SHP77 (cell line): ENCODE data around the gene TMEM164.

Experiments used
- DNase-seq, 2 experiments: peaks; one replicate each; lab custom pipeline; 2025; lab: John Stamatoyannopoulos, UW

TMEM164 gene

GRCh38 chrX:110037178-110037577 is 34.3 kb downstream of the TMEM164 start:
- DNase-seq: no peak

GRCh38 chrX:110038900-110039299 is 36.0 kb downstream of the TMEM164 start:
- DNase-seq: no peak

- DNase-seq: no peak
These were observed 39.1 kb downstream of the TMEM164 start for GRCh38 chrX:110041980-110042379.

DNA sequence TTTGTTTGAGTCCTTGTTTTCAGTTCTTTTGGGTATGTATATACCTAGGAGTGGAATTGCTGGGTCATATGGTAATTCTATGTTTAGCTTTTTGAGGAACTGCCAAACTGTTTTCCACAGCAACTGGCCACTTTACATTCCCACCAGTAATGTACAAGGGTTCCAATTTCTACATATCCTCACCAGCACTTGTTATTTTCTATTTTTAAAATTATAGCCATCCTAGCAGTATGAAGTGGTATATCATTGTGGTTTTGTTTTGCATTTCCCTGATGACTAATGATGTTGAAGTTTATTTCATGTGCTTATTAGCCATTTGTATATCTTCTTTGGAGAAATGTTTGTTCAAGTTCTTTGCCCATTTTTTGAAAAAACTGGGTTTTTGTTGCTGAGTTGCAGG is 39.6 kb downstream of the TMEM164 start:
- no peak for DNase-seq

DNA sequence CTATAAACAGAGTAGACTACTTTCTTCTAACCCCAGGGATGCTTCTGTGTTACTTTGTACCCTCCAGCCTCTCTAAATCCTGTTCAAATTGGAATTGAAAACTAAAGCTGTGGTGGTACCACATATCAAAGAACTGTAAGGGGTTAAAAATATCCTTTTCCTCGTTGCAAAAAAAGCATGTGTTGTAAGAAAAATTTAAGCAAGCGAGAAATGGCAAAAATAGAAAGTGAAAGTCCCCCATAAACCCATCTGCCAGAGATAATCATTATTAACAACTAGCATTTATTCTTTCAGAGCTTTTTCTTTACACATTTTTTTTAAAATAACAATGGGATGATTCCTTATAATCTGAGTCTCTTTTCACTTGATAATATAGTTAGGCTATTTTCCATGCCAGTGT is 40.6 kb downstream of the TMEM164 start:
- DNase-seq: no peak

DNA sequence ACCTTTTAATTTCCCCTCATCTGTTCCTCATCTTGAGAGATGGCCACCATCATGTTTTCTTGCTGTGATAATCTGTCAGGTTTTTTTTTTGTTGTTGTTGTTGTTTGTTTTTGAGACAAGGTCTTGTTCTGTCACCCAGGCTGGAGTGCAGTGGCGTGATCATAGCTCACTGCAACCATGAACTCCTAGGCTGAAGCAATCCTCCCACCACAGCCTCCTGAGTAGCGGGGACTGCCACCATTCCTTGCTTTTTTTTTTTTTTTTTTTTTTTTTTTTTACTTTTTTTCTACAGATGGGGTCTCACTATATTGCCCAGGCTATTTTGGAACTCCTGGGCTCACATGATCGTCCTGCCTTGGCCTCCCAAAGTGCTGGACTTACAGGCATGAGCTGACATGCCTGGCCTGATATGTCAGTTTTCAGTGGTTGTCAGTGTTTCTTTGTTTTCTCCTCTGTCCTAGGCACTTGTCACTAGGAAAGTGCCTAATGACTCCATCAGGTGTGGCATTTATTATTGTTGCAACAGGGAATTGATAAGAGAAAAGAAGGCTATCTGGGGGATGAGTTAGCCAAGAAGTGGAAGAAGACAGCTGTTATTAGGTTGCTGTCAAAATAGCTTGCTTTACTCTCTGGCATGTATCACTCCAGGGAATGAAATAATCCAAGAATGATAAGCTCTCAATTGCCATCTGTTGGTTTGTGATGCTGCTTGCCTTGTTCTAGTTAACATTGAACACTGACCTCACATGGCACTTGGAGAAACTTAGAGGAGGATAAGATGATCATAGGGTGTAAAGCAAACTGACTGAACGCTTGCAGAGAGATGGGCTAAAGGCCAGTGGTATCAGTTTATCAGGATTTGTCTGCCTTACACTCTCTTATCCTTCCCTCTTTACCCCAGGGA is 41.7 kb downstream of the TMEM164 start:
- no peak for DNase-seq

GRCh38 chrX:110045421-110045820 is 42.5 kb downstream of the TMEM164 start:
- no peak for DNase-seq

- no peak for DNase-seq
These were observed 43.1 kb downstream of the TMEM164 start for GRCh38 chrX:110046001-110046400.

- no peak for DNase-seq
These were observed 44.1 kb downstream of the TMEM164 start for GRCh38 chrX:110046971-110047370.

DNA sequence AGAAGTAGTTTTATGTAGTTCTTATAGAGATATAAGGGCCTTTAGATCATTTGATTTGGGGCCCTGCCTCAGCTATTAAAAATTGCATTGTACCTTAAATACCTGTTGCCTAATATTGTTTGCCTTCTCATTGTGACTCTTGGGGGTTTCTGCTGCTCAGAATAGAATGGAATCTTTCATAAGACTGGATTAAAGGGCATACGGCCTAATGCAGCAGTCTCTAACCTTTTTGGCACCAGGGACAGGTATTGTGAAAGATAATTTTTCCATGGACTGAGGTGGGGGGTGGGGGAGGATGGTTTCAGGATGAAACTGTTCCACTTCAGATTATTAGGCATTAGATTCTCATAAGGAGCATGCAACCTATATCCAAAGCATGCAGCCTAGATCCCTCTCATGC is 46.2 kb downstream of the TMEM164 start:
- DNase-seq: no peak

DNA sequence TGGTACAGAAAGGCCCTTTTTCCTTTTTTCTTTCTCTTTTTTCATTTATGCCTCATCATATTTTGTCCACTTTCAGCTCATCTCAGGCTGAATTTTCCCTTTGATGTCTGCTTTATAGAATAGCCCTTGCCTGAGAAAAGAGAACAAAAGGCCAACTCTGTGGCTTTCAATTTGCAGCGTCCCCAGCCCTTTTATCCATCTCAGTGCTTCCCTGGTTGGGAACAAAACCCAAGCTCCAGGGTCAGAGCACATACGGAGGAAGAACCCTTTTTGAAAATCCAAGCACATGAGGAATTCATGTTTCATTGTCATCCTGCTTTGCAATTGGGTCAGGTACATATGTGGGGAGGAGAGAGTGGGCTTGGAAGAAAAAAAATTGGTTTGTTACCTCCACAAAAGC is 47.5 kb downstream of the TMEM164 start:
- DNase-seq: no peak

DNA sequence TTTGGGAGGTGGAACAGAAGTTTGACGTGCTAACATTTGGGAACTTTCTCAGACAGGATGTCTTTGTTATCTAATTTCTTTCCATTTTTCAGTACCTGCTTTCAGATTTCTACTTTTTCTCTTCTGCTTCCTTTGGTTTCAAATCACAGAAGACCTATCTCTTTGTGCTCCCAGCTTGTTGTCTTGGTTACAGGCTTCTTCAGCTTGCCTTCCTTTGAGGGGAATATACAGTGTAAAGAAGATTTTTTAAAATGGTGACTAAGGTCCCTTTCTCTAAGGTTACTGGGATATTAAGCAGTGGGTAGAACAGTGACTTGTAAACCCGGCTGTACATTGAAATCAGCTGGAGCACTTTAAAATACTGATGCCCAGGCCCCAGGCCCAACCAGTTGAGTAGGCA is 48.0 kb downstream of the TMEM164 start:
- no peak for DNase-seq

DNA sequence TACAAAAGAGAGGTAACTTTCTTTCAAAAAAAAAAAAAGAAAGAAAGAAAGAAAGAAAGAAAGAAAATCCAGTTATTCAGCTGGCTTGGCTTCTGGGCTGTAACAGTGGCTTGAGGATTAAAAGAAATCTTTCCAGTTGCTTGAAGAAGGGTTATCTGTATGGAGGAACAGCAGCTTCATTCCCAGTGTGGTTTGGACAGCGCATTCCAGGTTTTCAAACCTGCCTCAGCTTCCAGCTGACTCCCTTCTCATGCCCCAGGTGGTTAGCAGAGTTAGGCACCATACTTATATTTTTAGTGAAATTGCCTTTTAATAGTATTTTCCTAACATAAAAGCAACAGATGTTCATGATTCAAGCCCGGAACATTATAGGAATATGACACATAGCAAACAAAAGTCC is 48.6 kb downstream of the TMEM164 start:
- no peak for DNase-seq

- no peak for DNase-seq
These were observed 49.4 kb downstream of the TMEM164 start for GRCh38 chrX:110052303-110052702.

DNA sequence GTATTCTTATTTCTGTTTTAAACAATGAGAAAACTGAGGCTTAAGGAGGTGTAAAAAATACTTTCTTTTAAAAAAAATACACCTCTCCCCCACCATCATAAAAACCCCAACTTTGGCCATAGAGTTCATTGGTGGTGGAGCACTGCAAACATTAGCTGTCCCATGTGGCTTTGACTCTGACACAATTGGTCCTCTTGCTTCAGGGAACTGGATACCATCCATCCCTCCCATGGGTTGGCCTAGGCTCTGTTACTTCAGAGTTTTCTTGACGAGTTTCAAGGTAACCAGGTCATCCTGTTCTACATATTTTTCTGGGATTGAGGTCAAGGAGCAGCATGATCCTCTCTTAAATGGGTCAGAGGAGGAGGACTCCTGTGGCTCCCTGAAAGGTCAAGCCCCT is 50.5 kb downstream of the TMEM164 start:
- no peak for DNase-seq

GRCh38 chrX:110055616-110056015 is 52.7 kb downstream of the TMEM164 start:
- DNase-seq: no peak

- DNase-seq: no peak
These were observed 53.5 kb downstream of the TMEM164 start for GRCh38 chrX:110056419-110056818.

DNA sequence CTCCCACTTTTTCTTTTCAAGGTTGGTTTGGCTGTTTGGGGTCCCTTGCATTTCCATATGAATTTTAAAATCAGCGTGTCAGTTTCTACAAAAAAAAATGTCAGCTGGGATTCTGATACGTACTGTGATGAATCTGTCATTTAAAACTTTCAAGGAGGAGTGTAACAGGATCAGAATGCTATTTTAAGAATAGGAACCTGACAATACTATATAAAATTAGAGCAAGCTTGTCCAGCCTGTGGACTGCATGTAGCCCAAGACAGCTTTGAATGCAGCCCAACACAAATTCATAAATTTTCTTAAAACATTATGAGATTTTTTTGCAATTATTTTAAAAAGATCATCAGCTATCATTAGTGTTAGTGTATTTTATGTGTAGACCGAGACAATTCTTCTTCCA is 56.5 kb downstream of the TMEM164 start:
- no peak for DNase-seq

GRCh38 chrX:110060317-110060716 is 57.4 kb downstream of the TMEM164 start:
- no peak for DNase-seq

DNA sequence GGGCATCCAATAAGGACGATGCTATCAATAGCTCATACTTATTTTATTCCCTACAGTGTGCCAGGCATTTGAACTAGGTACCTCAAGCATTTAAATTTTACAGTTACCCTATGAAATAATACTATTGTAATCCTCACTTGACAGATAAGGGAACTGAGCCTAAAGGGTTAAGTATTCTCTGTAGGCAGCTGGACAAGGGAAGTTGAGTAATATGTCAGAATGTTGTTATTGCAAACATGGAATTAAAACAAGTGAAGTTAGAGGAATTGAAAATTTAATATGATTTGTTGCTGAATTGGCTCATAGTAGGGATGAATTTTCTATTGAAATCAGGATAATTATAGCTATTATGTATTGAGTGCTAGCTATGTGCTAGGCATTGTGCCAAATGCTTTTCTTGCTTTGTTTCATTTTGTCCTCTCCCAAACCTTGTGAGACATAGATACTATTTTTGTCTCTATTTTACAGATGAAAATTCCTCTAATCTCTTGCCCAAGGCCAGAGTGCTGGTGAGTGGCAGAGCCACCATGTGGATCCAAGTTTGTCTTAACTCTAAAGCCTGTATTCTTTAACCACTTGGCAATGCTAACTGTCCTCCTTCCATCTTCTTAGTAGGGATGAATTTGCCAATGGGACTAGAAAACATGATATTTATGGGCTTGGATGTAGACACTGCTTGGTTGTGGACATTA is 58.1 kb downstream of the TMEM164 start:
- DNase-seq: no peak

DNA sequence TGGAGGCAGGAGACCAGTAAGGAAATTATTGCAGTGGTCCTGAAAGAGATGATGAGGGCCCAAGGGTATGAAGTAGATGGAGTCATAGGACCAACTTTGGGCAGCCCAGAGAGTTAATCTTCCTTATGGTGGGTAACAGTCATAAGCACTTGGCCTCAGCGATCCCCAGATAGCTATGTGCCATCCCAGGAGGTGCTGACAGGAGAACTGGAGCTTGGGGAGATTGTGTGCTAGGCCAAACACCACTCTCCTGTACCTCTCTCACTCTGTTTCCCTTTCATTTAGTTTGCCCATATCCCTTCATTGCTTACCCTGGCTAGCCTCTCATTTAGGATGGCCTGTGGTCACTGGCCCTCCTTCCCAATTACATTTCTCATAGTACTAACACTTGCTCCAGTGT is 60.0 kb downstream of the TMEM164 start:
- no peak for DNase-seq

DNA sequence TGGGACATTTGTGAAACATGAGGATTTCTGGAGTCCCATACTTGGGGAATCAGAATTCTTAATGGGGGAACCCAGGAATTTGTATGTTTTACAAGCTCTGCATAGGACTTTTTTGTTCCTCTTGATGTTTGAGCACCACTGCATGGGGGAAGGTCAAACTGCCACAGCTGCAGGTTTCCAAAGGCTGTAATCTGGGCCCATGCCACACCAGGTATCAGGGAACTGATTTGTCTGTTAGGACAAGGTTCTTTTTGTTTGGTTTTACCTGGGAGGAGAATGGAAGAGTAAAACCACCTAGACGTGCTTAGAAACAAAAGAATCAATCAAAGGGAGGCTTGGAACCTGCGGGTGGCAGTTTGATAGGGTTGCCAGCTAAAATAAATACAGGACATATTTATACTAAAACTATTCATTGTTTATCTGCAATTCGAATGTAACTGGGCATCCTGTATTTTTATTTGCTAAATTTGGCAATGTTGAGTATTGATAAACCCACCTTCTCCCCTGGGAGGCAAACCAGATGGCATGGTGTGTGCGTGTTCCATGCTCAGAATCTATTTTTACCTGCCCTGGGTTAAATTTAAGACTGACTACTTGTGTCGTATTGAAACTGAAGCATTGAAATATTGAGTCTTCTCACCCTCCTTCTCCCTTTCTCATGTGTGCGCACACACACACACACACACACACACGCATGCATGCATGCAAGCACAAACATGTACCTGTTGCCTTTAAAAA is 63.7 kb downstream of the TMEM164 start:
- DNase-seq: no peak

DNA sequence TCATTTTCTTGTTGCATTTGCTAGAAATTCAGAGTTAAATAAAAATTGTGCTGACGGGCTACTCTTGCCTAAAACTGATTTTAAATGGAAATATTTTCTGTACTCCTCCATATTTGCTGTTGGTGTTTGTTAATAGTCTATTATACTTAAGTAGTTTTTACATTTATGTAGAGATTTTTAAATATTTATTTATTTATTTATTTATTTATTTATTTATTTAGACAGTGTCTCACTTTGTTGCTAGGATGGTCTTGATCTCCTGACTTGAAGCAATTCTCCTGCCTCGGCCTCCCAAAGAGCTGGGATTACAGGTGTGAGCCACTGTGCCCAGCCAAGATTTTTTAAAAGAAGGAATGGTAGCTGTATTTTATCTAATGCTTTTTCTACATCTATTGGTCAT is 68.1 kb downstream of the TMEM164 start:
- no peak for DNase-seq
